NCI-H2227 treated with DMSO at 0.1 percent for 48 hours (cell line): ENCODE measurements around the gene PLCB1.
"Not testable (repeated sequence)": the region's sequence is repeated elsewhere in the genome, so short reads cannot be mapped to it uniquely, and the experiment has no call there.

Experiments used
- DNase-seq: peaks from one replicate; lab custom pipeline; 2025; lab: John Stamatoyannopoulos, UW

The PLCB1 gene

DNA sequence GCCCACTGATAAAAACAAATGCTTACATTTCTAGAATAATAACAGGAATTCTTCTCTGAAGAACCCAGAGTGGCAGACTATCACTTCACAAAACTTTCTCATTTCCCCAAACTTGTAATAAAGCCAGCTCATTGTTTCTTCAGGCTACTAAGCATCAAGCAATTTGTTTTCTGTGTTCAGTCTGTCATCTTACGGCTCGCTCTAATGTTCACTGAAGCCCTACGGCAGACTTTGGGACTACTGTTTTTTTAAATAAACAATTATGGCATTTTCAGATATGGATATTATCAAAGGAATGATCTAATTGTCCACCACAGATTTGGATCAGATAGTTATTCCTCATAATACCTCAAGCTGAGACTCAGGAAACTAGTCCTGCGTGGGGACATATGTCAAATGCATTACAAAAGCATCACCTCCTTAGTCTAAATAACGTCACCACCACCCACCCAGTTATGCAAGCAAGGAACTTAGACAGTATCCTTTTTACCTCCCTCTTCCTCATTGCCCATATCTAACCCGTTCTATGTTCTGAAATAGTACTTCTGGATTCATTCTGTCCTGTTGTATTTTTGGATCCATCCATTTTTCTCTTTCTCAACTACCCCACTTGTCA lies 415.1 kb downstream of the PLCB1 start:
- no peak for DNase-seq

DNA sequence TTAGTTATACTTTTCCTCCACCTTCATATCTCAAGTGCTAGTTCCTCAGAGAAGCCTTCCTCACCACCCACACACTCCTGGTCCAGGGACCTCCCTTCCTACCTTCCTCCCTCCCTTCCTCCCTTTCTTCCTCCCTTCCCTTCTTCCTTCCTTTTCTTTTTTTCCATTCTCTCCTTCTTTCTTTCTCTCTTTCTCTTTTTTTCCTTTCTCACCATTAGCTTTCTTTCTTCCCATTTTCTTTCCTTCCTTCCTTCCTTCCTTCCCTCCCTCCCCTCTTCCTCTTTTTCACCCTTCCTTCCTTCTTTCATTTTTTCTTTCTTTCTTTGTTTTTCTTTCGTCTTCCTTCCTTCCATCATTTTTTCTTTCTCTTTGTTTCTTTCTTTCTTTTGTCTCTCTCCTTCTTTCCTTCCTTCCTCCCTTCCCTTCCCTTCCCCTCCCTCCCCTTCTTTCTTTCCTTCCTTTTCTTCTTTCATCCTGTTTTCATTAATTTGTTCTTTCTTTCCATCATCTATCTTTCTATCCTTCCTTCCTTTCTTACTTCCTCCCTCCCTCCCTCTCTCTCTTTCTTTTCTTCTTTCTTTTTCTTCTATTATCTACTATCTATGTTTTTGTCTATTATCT lies 416.0 kb downstream of the PLCB1 start:
- no peak for DNase-seq

DNA sequence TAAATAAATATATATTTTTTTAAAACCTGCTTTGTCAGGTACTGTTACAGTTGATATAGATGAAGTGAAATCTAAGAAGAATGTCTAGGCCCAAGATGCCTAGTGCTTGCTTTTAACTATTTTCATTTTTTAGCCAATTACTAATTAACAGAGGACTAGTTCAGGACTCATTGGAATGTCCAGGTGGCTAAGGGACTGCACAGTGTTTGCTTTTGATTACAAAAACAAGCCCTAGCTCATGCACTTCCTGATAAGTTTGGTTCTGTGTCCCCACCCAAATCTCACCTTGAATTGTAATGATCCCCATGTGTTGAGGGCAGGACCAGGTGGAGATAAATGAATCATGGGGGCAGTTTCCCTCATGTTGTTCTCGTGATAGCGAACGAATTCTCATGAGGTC lies 417.1 kb downstream of the PLCB1 start:
- DNase-seq: no peak

DNA sequence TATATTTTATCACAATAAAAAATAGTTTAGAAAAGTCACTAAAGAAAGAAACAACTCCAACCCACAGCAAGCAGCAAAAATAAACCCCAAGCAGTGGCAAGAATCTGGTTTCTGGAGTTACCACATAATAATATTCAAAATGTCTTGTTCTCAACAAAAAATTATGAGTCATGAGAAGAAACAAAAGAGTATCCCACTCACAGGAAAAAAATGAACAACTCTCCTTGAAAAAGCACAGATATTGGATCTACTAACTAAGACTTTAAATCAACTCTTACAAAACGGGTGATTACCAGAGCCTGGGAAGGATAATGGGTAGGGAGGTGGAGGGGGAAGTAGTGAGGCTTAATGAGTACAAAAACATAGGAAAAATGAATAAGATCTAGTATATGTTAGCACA lies 425.6 kb downstream of the PLCB1 start:
- DNase-seq: no peak

DNA sequence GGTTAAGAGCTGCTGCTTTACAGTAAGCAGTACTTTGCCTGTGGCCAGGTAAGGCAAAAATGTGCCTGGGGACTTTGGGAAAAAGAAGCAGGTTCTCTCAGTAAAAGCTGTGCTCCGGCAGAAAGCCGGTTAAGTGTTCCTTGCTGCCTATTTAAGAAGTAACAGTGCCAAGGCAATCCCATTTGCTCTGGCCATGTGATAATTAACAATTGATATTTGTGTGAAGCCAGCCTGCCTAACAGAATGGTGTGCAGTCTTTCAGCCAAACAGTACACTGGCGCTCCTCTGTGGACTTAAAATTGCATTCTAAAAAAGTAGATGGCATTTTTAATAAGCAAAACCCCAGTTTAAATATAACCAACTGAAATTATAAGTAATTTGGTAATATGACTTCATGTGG lies 430.3 kb downstream of the PLCB1 start:
- no peak for DNase-seq

DNA sequence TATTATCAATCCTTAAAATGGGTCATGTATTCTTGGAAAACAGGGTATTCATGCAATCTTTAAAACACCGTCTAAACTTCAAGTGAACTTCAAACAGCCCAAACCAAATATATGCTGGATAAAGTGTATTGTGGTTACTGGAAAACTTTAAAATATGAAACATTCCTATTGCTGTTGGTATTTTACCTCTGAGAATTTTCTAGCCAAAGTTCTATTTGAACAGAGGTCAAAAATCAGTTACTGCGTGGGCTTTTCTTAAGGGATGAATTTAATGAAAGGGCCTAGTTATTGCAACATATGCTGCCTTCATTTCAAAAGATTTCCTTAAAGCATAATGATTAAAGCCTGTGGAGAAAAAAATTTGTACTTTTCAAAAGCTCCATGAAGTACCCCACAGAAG lies 436.0 kb downstream of the PLCB1 start:
- DNase-seq: no peak

DNA sequence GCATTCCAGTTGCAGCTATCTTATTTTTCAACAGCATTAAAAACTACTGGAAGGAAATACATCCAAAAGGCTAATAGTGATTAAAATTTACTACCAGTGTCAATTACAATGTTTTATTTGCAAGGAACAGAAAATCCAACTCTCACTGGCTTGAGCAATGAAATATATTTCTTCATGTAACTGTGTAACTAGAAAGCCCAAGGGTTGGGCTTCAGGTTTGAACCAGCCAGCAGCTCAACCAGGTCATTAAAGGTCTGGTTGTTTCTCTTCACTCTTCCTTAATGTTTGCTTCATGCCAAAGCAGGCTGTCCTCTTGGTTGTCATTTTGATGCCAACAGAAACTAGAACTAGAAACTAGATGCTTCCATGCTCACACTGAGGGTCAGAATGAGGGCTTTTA lies 437.7 kb downstream of the PLCB1 start:
- no peak for DNase-seq

DNA sequence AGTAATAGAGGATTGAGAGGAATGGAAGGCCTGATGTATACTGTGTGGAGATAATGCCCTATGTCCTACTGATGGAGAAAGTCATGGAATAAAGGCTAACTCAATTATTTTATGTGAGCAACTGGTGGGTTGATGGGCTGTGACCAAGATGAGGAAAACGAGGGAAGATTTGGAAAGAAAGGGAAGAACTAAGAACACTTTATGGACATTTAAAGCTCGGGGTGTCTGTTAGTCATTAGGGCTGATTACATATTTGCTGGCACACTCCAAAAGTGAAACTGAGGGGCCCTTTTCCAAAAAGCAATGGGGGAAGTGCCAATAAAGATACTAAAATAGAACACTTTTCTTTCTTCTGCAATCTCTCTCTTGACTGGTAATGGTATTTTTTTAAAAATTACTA lies 439.5 kb downstream of the PLCB1 start:
- no peak for DNase-seq

DNA sequence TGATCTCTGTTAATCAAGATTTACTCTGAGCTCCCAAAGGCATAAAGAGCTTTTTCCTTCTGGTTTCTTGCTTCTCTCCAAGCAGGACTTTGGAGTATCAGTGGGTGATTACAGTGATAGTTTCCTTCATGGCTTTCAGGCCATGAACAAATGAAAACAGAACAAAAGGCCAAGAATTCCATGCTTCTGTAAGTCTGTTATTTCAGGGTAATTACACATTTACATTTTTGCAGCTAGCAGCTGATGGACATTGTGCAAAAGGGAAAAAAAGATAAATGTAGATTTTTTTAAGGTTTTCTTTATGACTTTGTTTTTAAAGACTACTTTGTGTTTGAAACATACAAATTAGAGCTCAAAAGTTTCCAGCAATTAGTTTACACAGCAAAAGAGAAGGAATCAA lies 441.6 kb downstream of the PLCB1 start:
- DNase-seq: no peak

DNA sequence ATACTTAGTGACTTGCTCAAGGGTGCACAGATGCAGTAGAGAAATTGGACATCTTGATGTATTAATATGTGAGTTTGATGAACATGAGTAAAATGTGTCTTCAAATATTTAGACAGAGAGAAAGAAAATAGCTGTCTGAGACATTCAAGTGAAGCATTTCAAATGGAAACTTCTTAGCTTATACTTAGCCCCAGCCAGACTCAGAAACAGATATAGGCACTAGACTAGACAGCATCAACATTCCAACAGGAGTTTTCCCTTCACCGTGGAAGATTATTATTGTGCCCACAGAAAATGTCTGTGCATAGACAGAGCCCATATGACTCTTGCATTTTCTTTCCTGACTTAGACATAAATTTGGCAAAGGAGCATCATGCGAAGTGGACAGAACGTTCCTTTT lies 443.0 kb downstream of the PLCB1 start:
- DNase-seq: no peak

DNA sequence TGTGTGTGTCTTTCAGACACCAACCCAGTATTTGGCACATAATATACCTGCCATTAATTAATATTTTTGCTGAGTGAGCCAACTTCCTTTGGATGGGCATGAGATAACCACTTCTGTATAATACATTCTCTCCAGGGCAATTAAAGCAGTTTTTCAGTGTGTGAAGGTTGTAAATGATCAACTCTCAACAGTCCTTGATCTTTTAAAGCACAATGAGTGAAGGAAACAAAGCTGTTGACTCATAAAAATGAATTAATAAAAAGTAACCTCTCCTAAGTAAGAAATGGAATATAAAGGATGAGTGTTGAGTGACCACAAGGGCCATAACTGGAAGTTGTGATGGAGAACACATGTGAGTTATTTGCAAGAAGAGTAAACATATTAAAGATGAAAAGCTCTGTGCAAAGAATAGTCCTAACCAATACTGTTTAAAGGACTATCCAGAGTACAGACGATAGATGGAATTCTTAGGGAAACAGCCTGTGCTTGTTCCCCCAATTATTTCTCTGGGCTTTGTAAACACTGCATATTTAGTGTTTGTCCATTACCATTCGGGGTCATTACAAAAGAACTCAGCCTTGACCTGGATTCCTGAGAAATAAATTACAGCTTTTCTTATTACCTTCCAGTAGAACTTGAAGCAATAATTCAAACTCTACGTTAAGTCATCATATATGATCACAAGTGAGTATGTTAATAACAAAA lies 446.2 kb downstream of the PLCB1 start:
- DNase-seq: no peak

DNA sequence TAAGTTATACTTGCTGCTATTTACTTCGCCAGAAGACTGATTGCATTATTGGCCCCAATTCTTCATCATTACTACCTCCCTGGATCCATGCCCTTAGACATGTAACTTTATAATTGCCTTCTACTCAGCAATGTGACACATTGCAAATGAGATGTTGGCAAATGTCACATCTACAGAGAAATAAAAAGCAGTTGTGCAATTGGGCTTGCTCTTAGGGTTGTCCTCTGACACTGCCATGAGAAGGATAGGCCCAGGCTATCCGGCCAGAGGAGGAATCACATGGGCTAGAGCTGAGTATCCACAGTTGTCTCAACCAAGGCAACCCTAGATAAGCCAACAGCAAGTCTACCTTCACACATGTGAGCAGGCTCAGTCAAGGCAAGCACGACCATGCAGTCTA lies 447.0 kb downstream of the PLCB1 start:
- DNase-seq: no peak

DNA sequence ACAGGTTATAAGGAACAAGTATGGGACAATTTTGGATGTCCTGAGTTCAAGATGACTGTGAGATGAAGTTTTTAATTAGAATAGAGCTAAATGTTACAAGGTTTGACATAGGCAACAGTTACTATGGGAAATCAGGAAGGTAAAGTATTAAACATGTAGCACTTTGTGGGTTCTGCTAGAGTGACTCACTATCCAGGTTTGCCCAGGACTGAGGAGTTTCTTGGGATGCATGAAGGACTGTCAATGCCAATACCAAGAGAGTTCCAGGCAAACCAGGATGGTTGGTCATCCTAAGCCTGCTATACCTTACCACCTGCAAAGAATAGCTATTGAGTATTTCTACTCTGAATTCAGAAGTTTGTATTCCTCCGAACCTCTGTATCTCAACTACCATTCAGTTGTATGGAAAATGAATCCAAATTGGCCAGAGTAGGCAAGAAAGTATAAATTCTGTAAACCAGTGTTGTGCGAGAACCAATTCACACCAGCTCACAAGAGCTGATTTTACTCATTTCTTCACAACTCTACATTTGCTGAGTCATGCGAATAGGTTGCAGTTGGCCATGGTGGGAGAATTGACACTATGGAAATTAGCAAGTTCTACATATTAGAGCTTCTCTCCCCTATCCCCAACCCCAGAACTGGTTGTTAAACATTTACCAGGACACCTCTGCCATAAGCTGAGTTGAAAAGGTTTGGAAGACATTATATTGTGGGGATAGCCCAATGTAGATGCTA lies 449.5 kb downstream of the PLCB1 start:
- DNase-seq: no peak

DNA sequence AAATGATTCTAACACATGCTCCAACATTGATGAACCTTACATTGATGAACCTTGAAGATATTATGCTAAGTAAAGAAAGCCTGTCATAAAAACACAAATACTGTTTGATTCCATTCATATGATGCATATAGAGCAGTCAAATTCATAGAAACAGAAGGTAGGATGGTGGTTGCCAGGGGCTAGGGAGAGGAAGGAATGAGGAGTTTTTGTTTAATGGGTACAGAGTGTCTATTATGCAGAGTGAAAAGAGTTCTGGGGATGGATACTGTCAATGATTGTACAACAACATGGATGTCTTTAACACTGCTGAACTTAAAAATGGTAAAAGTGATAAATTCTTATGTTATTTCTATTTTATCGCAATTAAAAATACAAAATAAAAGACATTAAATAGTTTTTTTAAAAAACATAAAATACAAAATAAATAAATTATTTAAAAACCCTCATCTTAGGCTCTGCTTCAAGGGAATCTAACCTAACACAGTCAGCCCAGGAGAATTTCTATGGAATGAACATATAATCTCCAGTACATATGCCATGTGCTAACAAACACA lies 451.0 kb downstream of the PLCB1 start:
- DNase-seq: no peak

DNA sequence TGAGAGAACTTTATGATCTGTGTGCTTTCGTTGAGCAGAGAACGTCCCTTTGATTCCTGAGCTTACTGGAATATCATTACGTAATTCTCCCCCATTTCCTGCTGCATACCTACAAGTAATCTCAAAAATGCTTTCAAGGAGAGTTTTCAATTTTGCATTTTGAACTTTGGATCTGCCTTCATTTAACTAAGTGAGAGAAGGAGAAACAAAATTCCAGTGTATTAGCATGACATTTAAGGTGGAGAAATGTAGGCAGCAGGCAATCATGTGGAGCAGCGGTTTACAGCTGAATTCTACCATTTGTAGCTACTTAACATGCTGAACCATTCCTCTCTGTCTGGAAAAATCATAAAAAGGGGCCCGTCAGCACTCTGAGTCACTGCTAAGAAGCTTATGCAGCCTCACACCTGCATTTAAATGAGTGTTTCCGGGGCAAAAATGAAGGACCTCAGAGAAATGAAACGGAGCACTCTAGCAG lies 451.5 kb downstream of the PLCB1 start:
- no peak for DNase-seq

DNA sequence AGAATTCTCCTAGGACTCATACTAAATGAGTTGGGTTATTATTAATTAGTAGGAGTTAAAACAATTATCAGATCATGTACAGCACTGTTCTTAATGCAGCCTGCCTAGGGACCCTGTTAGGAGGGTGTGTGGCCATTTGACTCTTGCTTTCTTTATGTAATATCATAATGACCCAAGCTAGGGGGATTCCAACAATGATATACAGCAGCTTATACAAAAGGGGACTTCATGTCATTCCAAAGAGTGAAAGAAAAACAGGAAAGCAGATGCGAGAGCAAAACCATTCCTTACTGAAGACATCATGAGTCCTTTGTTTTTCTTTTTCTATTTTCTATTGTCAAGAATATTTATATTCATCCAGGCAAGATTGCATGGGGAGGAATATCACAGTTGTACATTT lies 455.2 kb downstream of the PLCB1 start:
- DNase-seq: no peak

DNA sequence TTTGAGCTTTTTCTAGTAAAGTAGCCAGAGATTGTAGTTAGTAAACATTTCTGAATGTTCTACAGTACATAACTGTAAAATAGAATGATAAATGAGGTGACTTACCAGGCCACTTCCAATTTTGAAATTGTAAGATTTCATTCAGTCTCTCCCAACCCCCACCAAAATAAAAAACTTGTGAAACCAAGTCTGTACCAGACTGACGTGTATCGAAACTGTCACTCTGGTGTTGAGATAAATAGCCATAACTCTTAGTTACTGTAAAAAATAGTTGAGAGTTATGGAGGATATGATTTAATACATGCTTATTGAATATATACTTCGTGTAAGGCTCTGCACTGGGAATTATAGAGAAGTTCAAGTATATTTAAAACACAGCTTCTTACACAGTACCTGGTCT lies 455.7 kb downstream of the PLCB1 start:
- no peak for DNase-seq

DNA sequence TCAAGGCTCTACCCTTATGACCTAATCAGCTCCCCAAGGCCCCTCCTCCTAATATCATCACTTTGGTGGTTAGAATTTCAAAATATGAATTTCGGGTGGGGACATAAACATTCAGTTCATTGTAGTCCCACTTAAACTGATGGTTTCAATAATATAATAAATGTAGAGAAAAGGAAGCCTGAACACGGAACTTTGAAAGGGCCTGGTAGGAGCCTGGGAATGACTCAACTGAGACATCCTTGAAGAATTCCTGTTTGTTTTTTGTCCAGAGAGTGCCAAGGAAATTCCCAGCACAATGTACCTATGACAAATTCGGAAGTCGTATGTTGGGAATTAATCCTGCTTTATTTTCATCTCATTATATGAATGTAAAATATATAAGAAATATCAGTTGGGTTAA lies 457.9 kb downstream of the PLCB1 start:
- no peak for DNase-seq

DNA sequence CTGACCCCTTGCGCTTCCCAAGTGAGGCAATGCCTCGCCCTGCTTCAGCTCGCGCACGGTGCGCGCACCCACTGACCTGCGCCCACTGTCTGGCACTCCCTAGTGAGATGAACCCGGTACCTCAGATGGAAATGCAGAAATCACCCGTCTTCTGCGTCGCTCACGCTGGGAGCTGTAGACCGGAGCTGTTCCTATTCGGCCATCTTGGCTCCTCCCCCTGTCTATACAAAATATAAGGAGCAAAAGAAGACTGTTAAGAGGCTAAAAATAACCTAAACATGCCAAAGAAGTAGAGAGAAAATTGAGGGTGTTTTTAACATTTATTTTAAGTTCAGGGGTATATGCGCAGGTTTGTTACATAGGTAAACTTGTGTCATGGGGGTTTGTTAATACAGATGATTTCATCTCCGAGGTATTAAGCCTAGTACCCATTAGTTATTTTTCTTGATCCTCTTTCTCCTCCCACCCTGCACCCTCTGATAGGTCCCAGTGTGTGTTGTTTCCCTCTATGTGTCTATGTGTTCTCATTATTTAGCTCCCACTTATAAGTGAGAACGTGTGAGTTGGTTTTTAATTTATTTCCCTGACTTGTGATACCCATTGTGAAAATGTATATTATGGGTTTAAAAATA lies 469.0 kb downstream of the PLCB1 start:
- not testable (repeated sequence) for DNase-seq

DNA sequence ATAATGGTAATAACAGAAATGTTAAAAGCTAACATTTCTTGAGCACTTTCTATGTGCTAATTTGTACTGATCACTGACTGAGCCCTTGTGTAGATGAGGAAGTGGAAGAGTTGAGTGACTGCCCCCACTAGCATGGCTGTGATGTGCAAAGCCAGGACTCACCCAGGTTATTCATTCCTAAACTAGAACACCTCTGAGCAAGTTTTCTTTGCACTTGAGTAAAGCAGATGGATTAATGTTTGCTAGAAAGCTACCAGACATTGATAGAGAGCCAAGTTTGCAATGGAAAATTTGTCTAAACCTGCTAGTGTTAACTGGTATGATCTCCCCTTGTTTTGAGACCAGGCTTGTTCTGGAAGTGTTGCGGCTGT lies 469.5 kb downstream of the PLCB1 start:
- no peak for DNase-seq

DNA sequence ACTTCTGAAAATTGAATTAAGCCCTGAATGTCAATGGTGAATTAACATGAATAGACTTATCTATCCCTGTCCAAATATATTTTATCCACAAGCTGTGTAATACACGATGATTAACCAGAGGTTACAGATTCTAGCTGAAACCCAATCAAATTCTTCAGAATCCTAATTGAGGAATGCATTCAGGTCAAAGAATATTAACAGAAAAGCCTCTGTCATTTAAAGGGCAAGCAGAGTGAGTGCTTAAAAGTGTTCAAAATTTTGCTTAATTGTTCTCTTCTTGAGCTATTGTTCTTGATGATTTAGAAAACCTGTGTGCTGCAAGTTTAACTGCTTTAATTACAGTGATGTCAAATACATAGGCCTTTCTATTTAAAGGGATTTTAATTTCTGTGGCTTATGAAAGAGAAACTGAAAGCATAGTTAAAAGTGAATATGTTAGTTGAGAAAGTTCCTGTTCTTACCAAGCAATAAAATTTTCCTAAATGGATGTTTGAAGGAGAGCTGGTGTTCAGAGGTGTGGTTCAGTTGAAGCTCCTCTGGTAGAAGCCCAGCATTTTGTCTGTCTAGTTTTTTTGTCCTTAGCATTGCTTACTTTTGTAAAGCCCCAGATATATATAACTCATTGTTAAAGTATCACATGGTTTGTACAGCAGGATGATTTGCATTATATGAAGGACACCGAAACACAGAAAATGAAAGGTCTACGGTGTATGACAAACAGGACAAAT lies 470.5 kb downstream of the PLCB1 start:
- DNase-seq: no peak
